Activated naive CD8-positive, alpha-beta T cell (primary cell): ENCODE results near the gene MED31.
"Not testable (repeated sequence)": the region's sequence is repeated elsewhere in the genome, so short reads cannot be mapped to it uniquely, and the experiment has no call there.

Source experiments
- H3K27ac Mint-ChIP-seq: one replicate; pipeline ENCODE4 v1.8.0; 2021; ENCODE audit warnings: mixed read lengths
- H3K27me3 Mint-ChIP-seq: one replicate; pipeline ENCODE4 v1.8.0; 2021; ENCODE audit warnings: mixed read lengths
- H3K36me3 Mint-ChIP-seq: one replicate; pipeline ENCODE4 v1.8.0; 2021; ENCODE audit warnings: mixed read lengths
- H3K4me1 Mint-ChIP-seq: one replicate; pipeline ENCODE4 v1.8.0; 2021; ENCODE audit warnings: low read depth, mixed read lengths
- H3K4me3 Mint-ChIP-seq: one replicate; pipeline ENCODE4 v1.8.0; 2021; ENCODE audit warnings: mild to moderate bottlenecking, mixed read lengths
- H3K9me3 Mint-ChIP-seq: one replicate; pipeline ENCODE4 v1.8.0; 2021; ENCODE audit warnings: low read depth, mixed read lengths

MED31 gene

GRCh38 chr17:6596081-6596480 lies 55.3 kb downstream of the MED31 start:
- Mint-ChIP-seq H3K27ac (no peak overlapping the region), H3K9me3 (no peaks in the 10 kb centered on the region), H3K4me1 (no peaks in the 10 kb centered on the region), H3K4me3 (no peak overlapping the region), H3K36me3 (peaks cover 28% of the 10 kb centered on the region), H3K27me3 (no peaks in the 10 kb centered on the region)

DNA sequence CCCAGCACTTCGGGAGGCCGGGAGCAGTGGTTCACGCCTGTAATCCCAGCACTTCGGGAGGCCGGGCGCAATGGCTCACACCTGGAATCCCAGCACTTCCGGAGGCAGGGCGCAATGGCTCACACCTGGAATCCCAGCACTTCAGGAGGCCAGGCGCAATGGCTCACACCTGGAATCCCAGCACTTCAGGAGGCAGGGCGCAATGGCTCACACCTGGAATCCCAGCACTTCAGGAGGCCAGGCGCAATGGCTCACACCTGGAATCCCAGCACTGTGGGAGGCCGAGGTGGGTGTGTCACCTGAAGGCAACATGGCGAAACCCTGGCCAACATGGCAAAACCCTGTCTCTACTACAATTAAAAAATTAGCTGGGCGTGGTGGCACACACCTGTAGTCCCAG lies 58.0 kb downstream of the MED31 start:
- H3K4me1 Mint-ChIP-seq, H3K9me3 Mint-ChIP-seq, H3K27me3 Mint-ChIP-seq, H3K4me3 Mint-ChIP-seq, H3K27ac Mint-ChIP-seq: not testable (repeated sequence)
- H3K36me3 Mint-ChIP-seq: peaks cover 25% of the 10 kb centered on the region
